Rectal smooth muscle tissue (tissue), 1 donor: ENCODE results near the gene DCHS2.

ENCODE experiments used
- H3K27ac ChIP-seq: one replicate; pipeline ENCODE4 v1.7.0; 2013; ENCODE audit warnings: low read depth, low read length, inconsistent platforms
- H3K27me3 ChIP-seq: one replicate; pipeline ENCODE4 v1.7.0; 2013; ENCODE audit warnings: low read length; ENCODE audit not compliant: control insufficient read depth, insufficient read depth
- H3K36me3 ChIP-seq: one replicate; pipeline ENCODE4 v1.7.0; 2013; ENCODE audit warnings: low read length; ENCODE audit not compliant: control insufficient read depth, insufficient read depth
- H3K4me1 ChIP-seq: one replicate; pipeline ENCODE4 v1.7.0; 2013; ENCODE audit warnings: low read length; ENCODE audit not compliant: control insufficient read depth, insufficient read depth
- H3K4me3 ChIP-seq: one replicate; pipeline ENCODE4 v1.7.0; 2013; ENCODE audit warnings: low read length
- H3K9ac ChIP-seq: one replicate; pipeline ENCODE4 v1.7.0; 2013; ENCODE audit warnings: low read length

The DCHS2 gene

GRCh38 chr4:154507156-154507555, 15.6 kb upstream of the DCHS2 start:
- no peaks in the 10 kb centered on the region for H3K27me3 ChIP-seq
- H3K36me3 ChIP-seq: no peaks in the 10 kb centered on the region

GRCh38 chr4:154506253-154506652, 14.7 kb upstream of the DCHS2 start:
- H3K36me3 ChIP-seq: no peaks in the 10 kb centered on the region
- no peak overlapping the region for H3K27ac ChIP-seq
- no peak overlapping the region for H3K9ac ChIP-seq
- no peak overlapping the region for H3K4me3 ChIP-seq
- no peaks in the 10 kb centered on the region for H3K27me3 ChIP-seq
- H3K4me1 ChIP-seq: no peaks in the 10 kb centered on the region

More at GRCh38 chr4:154507156-154507555, 15.6 kb upstream of the DCHS2 start:
- Histone ChIP-seq H3K4me1 (no peaks in the 10 kb centered on the region), H3K9ac (no peak overlapping the region), H3K4me3 (no peak overlapping the region), H3K27ac (no peak overlapping the region)

DNA sequence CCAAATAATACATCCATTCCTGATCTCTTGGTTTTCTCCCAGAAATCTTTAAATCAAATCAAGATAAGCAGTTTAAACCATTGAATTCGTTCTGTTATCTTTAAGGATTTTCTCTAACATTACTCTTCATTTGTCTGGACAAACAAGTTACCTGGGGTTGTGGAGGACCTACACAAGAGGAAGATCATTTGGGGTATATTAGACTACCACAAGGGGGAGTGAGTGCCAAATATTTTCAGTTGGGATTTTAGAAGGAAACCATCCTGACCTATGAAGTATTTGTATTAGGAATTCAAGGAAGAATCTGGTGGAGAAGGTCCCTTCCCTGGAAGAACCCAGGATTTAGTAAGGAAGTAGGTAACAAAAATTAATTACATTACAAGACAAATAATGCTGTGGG, 12.0 kb upstream of the DCHS2 start:
- Histone ChIP-seq H3K9ac (no peak overlapping the region), H3K27me3 (no peaks in the 10 kb centered on the region)

DNA sequence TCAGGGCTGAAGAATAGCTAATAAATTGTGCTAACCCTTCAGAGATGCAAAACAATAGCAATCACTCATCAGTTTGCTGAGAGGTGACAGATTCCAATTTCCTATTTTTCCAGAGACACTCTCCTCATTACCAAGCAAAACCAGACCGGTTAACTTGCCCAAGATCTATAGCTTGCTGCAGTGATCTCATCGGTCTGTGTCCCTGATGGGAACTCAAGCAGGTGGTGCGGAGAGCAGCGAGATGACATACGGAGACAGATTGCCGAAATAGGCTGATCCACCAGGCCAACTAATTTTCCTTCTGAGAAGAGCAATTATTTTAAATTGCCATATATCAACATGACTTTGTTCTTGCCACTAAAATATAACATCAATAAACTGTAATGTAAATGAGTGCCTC, 10.5 kb upstream of the DCHS2 start:
- no peak overlapping the region for H3K9ac ChIP-seq
- no peaks in the 10 kb centered on the region for H3K27me3 ChIP-seq
- no peaks in the 10 kb centered on the region for H3K36me3 ChIP-seq
- H3K4me1 ChIP-seq: no peaks in the 10 kb centered on the region
- no peak overlapping the region for H3K27ac ChIP-seq
- H3K4me3 ChIP-seq: no peak overlapping the region

More for the DNA sequence above, 12.0 kb upstream of the DCHS2 start:
- Histone ChIP-seq H3K4me3 (no peak overlapping the region), H3K27ac (no peak overlapping the region), H3K4me1 (no peaks in the 10 kb centered on the region), H3K36me3 (no peaks in the 10 kb centered on the region)

- no peak overlapping the region for H3K9ac ChIP-seq
- no peak overlapping the region for H3K4me3 ChIP-seq
- no peak overlapping the region for H3K27ac ChIP-seq
- H3K27me3 ChIP-seq: no peaks in the 10 kb centered on the region
- H3K36me3 ChIP-seq: no peaks in the 10 kb centered on the region
- no peaks in the 10 kb centered on the region for H3K4me1 ChIP-seq
These were observed 6.3 kb upstream of the DCHS2 start for GRCh38 chr4:154497889-154498288.

GRCh38 chr4:154495867-154496266, 4.3 kb upstream of the DCHS2 start:
- no peaks in the 10 kb centered on the region for H3K4me1 ChIP-seq
- H3K27me3 ChIP-seq: no peaks in the 10 kb centered on the region
- no peak overlapping the region for H3K27ac ChIP-seq
- H3K9ac ChIP-seq: no peak overlapping the region
- H3K4me3 ChIP-seq: no peak overlapping the region
- no peaks in the 10 kb centered on the region for H3K36me3 ChIP-seq

DNA sequence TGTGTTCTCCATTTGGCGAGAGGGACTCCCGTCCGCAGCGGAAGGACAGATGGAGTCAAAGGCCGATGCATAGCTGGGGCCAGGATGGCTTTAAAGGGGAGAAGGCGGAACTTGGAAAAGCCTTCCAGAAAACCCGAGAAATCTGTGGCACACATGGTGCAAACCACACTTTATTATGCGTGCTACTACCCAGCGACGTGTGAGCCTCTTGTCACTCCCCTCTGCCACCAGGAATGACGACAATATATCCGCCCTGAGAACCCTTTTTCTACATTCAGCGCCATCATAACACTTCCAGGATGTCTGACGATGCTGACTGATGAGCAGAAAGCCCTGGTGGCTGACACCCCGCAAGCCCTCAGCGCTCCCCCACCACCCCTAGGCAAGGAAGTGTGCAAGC, 689 bp upstream of the DCHS2 start:
- H3K9ac ChIP-seq: no peak overlapping the region
- peak overlapping the region; percentile 72 for H3K27ac ChIP-seq
- peak overlapping the region; percentile 63 for H3K4me3 ChIP-seq
- no peaks in the 10 kb centered on the region for H3K4me1 ChIP-seq
- no peaks in the 10 kb centered on the region for H3K27me3 ChIP-seq
- H3K36me3 ChIP-seq: no peaks in the 10 kb centered on the region

DNA sequence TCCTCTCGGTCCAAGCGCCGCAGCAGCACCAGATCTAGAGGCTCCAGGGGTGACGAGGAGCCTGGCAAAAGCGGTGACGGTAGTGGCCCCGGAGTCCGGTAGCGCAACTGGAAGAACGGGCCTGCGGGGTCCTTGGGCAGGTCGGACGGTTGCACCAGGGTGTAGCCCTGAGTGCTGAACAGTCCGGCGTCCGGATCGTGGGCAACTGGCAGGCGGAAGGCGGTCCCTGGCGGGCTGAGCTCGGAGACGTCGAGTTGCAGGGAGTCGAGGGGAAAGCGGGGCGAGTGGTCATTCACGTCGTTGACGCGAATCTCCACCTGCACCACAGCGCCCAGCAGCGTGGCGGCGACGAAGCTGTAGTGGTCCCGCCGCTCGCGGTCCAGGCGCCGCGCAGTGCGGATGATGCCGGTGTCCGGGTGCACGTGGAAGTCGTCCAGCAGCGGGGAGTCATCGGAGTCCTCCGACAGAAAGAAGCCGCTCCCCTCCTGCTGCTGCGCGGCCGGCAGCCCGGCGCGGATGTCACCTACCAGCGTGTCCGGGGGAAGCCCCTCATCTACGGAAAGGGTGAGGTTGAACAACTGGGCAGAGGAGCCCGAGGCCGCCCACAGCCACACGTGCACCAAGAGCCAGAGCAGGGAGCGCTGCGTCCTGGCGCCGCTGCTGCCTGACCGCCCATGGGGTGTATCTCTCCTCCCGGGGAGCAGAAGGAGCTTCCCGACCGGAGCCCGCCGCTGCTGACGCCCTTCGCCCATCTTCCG, 837 bp downstream of the DCHS2 start:
- no peaks in the 10 kb centered on the region for H3K4me1 ChIP-seq
- H3K9ac ChIP-seq: no peak overlapping the region
- H3K36me3 ChIP-seq: no peaks in the 10 kb centered on the region
- H3K27ac ChIP-seq: peak overlapping the region; percentile 72
- H3K27me3 ChIP-seq: no peaks in the 10 kb centered on the region
- H3K4me3 ChIP-seq: peak overlapping the region; percentile 63

DNA sequence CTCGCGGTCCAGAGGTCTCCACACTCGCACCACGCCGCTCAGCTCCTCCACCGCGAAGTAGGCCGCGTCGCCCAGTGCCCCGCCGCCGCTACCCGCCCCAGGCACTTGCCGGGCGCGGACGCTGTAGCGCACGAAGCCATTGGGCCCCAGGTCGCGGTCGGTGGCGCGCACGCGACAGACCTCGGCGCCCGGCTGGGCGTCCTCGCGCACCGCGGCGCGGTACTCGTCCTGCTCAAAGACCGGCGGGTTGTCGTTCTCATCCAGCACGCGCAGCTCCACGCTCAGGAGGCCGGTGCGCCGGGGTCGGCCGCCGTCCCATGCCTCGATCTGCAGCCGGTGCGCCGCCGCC, 1.4 kb downstream of the DCHS2 start:
- Histone ChIP-seq H3K27me3 (no peaks in the 10 kb centered on the region), H3K27ac (no peak overlapping the region), H3K9ac (no peak overlapping the region), H3K4me3 (peak overlapping the region; percentile 63), H3K36me3 (no peaks in the 10 kb centered on the region), H3K4me1 (no peaks in the 10 kb centered on the region)

- H3K4me3 ChIP-seq: peak overlapping the region; percentile 63
- no peaks in the 10 kb centered on the region for H3K4me1 ChIP-seq
- H3K36me3 ChIP-seq: no peaks in the 10 kb centered on the region
- no peak overlapping the region for H3K27ac ChIP-seq
- H3K27me3 ChIP-seq: no peaks in the 10 kb centered on the region
- H3K9ac ChIP-seq: no peak overlapping the region
These were observed 1.9 kb downstream of the DCHS2 start for GRCh38 chr4:154489558-154490233.

- no peaks in the 10 kb centered on the region for H3K27me3 ChIP-seq
These were observed 4.5 kb downstream of the DCHS2 start for GRCh38 chr4:154487145-154487544.

DNA sequence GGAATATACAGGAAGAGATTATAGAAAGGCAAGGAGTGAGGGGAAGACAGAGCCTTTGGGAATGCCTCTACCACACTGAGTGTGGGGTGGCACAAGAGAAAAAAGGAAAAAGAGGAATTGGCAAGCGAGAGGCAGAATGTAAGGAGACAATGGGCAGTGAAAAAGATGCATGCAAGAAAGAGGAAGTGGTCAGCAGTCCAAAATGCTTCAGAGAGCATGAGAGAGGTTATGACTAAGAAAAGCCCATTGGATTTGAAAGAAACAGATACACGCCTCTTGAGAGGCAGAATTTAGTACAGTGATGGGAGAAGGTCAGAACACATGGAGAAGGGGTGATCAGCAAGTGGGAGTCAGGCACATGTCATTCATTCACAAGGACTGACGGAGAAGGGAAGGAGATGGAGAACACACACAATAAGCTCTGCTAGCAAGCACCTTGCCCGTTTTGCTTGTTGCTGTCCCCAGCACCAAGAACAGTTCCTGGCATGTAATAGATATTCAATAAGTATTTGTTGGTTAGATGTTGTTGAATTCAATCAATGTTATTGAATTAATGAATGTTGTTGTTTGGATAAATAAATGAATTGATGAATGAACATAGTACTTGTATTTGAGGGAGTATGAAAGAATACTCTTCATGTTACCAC, 6.3 kb downstream of the DCHS2 start:
- Histone ChIP-seq H3K4me3 (no peak overlapping the region), H3K9ac (no peak overlapping the region), H3K4me1 (no peaks in the 10 kb centered on the region), H3K27me3 (no peaks in the 10 kb centered on the region), H3K36me3 (no peaks in the 10 kb centered on the region), H3K27ac (no peak overlapping the region)

More at GRCh38 chr4:154487145-154487544, 4.5 kb downstream of the DCHS2 start:
- no peaks in the 10 kb centered on the region for H3K36me3 ChIP-seq
- no peak overlapping the region for H3K4me3 ChIP-seq
- H3K27ac ChIP-seq: no peak overlapping the region
- no peak overlapping the region for H3K9ac ChIP-seq
- no peaks in the 10 kb centered on the region for H3K4me1 ChIP-seq
